Measurements from ENCODE around the gene KCNMA1. TPM values are rescaled to one million over a fixed set of nuclear protein-coding genes. Genes with fewer than 3 reads are reported as not detected.

KCNMA1 gene
- total RNA-seq, 1 experiment from 2014 or later: 0.45 TPM

DNA sequence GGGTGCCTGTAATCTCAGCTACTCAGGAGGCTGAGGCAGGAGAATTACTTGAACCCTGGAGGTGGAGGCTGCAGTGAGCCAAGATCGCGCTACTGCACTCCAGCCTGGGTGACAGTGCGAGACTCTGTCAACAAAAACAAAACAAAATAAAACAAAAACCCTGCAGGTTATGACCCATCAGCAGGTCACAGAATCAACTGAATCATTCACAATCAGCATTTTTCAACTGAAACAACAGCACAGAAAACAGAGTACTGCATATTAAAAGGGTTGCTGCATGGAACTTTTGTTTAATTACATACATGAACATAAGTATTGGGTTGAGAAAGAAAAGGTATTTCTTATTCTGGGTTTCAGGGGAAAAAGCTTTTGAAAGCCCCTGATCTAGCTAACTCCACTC lies 77.6 kb downstream of the KCNMA1 start:
- no peak overlapping the region for H3K27ac Mint-ChIP-seq (ENCODE audit: unreplicated experiment)
- no peaks in the 10 kb centered on the region for H3K36me3 Mint-ChIP-seq (ENCODE audit: insufficient read depth, unreplicated experiment)
- no peak for DNase-seq
- TF ChIP-seq, protein P1, sequence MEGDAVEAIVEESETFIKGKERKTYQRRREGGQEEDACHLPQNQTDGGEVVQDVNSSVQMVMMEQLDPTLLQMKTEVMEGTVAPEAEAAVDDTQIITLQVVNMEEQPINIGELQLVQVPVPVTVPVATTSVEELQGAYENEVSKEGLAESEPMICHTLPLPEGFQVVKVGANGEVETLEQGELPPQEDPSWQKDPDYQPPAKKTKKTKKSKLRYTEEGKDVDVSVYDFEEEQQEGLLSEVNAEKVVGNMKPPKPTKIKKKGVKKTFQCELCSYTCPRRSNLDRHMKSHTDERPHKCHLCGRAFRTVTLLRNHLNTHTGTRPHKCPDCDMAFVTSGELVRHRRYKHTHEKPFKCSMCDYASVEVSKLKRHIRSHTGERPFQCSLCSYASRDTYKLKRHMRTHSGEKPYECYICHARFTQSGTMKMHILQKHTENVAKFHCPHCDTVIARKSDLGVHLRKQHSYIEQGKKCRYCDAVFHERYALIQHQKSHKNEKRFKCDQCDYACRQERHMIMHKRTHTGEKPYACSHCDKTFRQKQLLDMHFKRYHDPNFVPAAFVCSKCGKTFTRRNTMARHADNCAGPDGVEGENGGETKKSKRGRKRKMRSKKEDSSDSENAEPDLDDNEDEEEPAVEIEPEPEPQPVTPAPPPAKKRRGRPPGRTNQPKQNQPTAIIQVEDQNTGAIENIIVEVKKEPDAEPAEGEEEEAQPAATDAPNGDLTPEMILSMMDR (IDR thresholded peaks at IDR 0.05; ENCODE audit: unreplicated experiment): no peak
- CTCF ChIA-PET: no interaction called here
- no peak overlapping the region for H3K4me3 Mint-ChIP-seq (ENCODE audit: low read depth, unreplicated experiment)
- intact Hi-C loops (cut with micrococcal nuclease; ENCODE audit: unreplicated experiment): no loop called here
- no TSS peak for BruUV-seq (replicated peaks)
- peaks cover 49% of the 10 kb centered on the region for H3K27me3 Mint-ChIP-seq (ENCODE audit: unreplicated experiment)
- peaks cover 18% of the 10 kb centered on the region for H3K4me1 Mint-ChIP-seq (ENCODE audit: low read depth, unreplicated experiment)
- H3K9me3 Mint-ChIP-seq (ENCODE audit: low read depth, unreplicated experiment): no peaks in the 10 kb centered on the region

DNA sequence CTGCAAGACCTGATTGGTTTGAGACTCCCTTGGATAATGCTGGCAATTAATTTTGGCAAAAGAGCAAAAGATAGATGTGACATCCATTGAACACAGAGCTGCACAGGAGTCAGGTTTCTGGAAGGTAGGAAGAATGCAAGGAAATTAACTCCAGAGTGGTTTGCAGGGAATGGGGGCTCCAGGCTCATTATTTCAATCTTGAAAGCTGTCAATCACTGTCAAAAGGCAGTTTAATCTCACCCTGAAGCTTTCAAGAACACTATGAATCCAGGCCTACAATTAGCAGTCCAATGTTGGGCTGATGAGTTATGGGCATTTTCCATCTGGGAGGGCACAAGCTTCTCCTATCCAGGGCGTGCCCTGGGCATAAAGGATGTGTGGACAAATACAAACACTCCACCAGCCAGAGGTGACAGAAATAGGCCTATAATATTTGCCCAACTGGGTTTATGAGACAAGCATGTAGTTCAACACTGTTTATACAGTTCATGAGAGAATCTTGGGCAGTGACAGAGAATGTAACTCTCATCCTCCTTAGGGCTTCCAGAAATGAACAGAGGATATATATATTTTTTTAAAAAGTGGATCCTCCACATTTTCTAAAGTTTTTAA lies 80.5 kb downstream of the KCNMA1 start:
- H3K36me3 Mint-ChIP-seq (ENCODE audit: insufficient read depth, unreplicated experiment): no peaks in the 10 kb centered on the region
- no peaks in the 10 kb centered on the region for H3K9me3 Mint-ChIP-seq (ENCODE audit: low read depth, unreplicated experiment)
- intact Hi-C loops (cut with micrococcal nuclease; ENCODE audit: unreplicated experiment): no loop called here
- H3K27me3 Mint-ChIP-seq (ENCODE audit: unreplicated experiment): peaks cover 25% of the 10 kb centered on the region
- H3K27ac Mint-ChIP-seq (ENCODE audit: unreplicated experiment): no peak overlapping the region
- no peak for DNase-seq
- H3K4me1 Mint-ChIP-seq (ENCODE audit: low read depth, unreplicated experiment): no peaks in the 10 kb centered on the region
- TF ChIP-seq, protein P1 (IDR thresholded peaks at IDR 0.05; ENCODE audit: unreplicated experiment): no peak
- BruUV-seq (replicated peaks): no TSS peak
- no peak overlapping the region for H3K4me3 Mint-ChIP-seq (ENCODE audit: low read depth, unreplicated experiment)
- CTCF ChIA-PET: no interaction called here

DNA sequence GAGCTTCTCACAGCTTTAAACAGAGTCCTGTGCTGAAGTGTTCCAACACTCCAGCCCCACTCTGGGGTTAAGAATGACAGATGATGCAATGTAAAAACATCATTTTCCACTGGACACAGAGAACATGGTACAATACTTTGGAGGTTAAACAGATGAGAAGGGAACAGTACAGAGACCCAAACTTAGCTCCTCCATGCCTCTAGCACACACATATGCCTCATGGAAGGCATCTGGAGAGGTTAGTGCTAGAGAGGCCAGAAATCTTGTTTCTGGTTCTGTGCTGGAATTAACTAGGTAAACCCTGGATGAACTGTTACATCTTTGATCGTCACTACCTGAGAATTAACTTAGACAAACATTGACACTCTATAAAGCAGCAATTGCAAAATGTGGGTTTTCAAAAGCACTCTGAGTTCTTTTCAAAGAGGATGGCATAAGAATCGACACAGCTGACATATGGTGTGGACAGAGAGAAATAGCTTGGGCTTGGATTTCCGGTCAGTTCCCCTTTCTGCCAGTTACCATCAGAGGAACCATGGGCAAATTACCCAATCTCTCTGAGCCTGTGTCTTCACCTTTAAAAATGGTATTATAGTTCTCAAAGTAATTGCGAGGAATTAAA lies 81.9 kb downstream of the KCNMA1 start:
- CTCF ChIA-PET: no interaction called here
- no peak overlapping the region for H3K4me3 Mint-ChIP-seq (ENCODE audit: low read depth, unreplicated experiment)
- DNase-seq: no peak
- intact Hi-C loops (cut with micrococcal nuclease; ENCODE audit: unreplicated experiment): no loop called here
- H3K36me3 Mint-ChIP-seq (ENCODE audit: insufficient read depth, unreplicated experiment): no peaks in the 10 kb centered on the region
- no peak overlapping the region for H3K27ac Mint-ChIP-seq (ENCODE audit: unreplicated experiment)
- H3K27me3 Mint-ChIP-seq (ENCODE audit: unreplicated experiment): peaks cover 26% of the 10 kb centered on the region
- H3K9me3 Mint-ChIP-seq (ENCODE audit: low read depth, unreplicated experiment): no peaks in the 10 kb centered on the region
- no TSS peak for BruUV-seq (replicated peaks)
- TF ChIP-seq, protein P1 (IDR thresholded peaks at IDR 0.05; ENCODE audit: unreplicated experiment): no peak
- H3K4me1 Mint-ChIP-seq (ENCODE audit: low read depth, unreplicated experiment): no peaks in the 10 kb centered on the region

DNA sequence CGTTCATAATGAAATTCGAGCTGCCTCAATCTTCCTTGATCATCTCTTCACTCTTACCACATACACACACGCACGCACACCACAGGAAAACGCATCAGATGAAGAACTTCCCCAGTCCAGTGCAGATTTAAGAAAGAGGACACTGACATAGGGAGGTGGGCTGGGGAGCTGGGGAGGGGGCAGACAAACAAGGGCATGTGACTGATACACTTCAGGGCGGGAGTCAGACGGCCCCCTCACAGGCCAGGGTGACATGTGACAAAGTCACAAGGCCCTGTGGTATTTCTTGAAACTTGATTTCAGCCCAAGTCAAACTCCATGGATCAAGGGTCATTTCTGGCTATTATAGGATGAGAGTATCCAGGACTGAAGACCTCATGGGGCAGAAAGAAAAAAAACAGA lies 82.6 kb downstream of the KCNMA1 start:
- TF ChIP-seq, protein P1 (IDR thresholded peaks at IDR 0.05; ENCODE audit: unreplicated experiment): no peak
- DNase-seq: no peak
- no TSS peak for BruUV-seq (replicated peaks)
- Mint-ChIP-seq H3K27ac (ENCODE audit: unreplicated experiment) (no peak overlapping the region), H3K4me1 (ENCODE audit: low read depth, unreplicated experiment) (no peaks in the 10 kb centered on the region), H3K9me3 (ENCODE audit: low read depth, unreplicated experiment) (no peaks in the 10 kb centered on the region), H3K4me3 (ENCODE audit: low read depth, unreplicated experiment) (no peak overlapping the region), H3K27me3 (ENCODE audit: unreplicated experiment) (peaks cover 33% of the 10 kb centered on the region), H3K36me3 (ENCODE audit: insufficient read depth, unreplicated experiment) (no peaks in the 10 kb centered on the region)
- intact Hi-C loops (cut with micrococcal nuclease; ENCODE audit: unreplicated experiment): no loop called here
- CTCF ChIA-PET: no interaction called here
